ENCODE measurements around the gene TXNDC2.
"Not testable (repeated sequence)": the region's sequence is repeated elsewhere in the genome, so short reads cannot be mapped to it uniquely, and the experiment has no call there.

The TXNDC2 gene

GRCh38 chr18:9885170-9886004, at the start of gene TXNDC2:
TXNDC2 (plus strand) TSS chr18:9885973; CDS start chr18:9886681, 708 bp downstream.
- no peak for DNase-seq

GRCh38 chr18:9838144-9838877, 47.5 kb upstream of the TXNDC2 start:
- peak; percentile 68 for DNase-seq

GRCh38 chr18:9839211-9839610, 46.6 kb upstream of the TXNDC2 start:
- no peak for DNase-seq

- DNase-seq: peak; percentile 35
Measured at GRCh38 chr18:9839853-9840252, 45.9 kb upstream of the TXNDC2 start.

GRCh38 chr18:9841752-9842151, 44.0 kb upstream of the TXNDC2 start:
- no peak for DNase-seq

GRCh38 chr18:9842448-9842847, 43.3 kb upstream of the TXNDC2 start:
- DNase-seq: no peak

GRCh38 chr18:9845256-9845655, 40.5 kb upstream of the TXNDC2 start:
- no peak for DNase-seq

GRCh38 chr18:9846162-9846925, 39.4 kb upstream of the TXNDC2 start:
- no peak for DNase-seq

- DNase-seq: no peak
Measured at GRCh38 chr18:9848170-9848879, 37.4 kb upstream of the TXNDC2 start.

GRCh38 chr18:9849407-9850283, 36.1 kb upstream of the TXNDC2 start:
- DNase-seq: no peak

GRCh38 chr18:9850309-9850708, 35.5 kb upstream of the TXNDC2 start:
- no peak for DNase-seq

GRCh38 chr18:9851511-9851910, 34.3 kb upstream of the TXNDC2 start:
- DNase-seq: no peak

GRCh38 chr18:9852266-9853081, 33.3 kb upstream of the TXNDC2 start:
- no peak for DNase-seq

GRCh38 chr18:9854801-9855676, 30.7 kb upstream of the TXNDC2 start:
- no peak for DNase-seq

GRCh38 chr18:9855681-9856080, 30.1 kb upstream of the TXNDC2 start:
- DNase-seq: no peak

GRCh38 chr18:9856092-9856491, 29.7 kb upstream of the TXNDC2 start:
- no peak for DNase-seq

GRCh38 chr18:9857479-9857998, 28.2 kb upstream of the TXNDC2 start:
- DNase-seq: not testable (repeated sequence)

GRCh38 chr18:9858642-9859041, 27.1 kb upstream of the TXNDC2 start:
- DNase-seq: no peak

GRCh38 chr18:9859232-9859631, 26.5 kb upstream of the TXNDC2 start:
- DNase-seq: no peak
